GM19239 (cell line): ENCODE results near the gene SLC27A5.
"Not testable (repeated sequence)": the region's sequence is repeated elsewhere in the genome, so short reads cannot be mapped to it uniquely, and the experiment has no call there.

Source experiments
- DNase-seq: peaks from one replicate; pipeline ENCODE4 v3.0.0; 2011; ENCODE audit warnings: low spot score; ENCODE audit not compliant: insufficient read length
- FAIRE-seq: peaks from 2 replicates; lab custom pipeline; 2011; peaks lifted over from hg19 to GRCh38; lab: Jason Lieb, UNC

Gene SLC27A5

DNA sequence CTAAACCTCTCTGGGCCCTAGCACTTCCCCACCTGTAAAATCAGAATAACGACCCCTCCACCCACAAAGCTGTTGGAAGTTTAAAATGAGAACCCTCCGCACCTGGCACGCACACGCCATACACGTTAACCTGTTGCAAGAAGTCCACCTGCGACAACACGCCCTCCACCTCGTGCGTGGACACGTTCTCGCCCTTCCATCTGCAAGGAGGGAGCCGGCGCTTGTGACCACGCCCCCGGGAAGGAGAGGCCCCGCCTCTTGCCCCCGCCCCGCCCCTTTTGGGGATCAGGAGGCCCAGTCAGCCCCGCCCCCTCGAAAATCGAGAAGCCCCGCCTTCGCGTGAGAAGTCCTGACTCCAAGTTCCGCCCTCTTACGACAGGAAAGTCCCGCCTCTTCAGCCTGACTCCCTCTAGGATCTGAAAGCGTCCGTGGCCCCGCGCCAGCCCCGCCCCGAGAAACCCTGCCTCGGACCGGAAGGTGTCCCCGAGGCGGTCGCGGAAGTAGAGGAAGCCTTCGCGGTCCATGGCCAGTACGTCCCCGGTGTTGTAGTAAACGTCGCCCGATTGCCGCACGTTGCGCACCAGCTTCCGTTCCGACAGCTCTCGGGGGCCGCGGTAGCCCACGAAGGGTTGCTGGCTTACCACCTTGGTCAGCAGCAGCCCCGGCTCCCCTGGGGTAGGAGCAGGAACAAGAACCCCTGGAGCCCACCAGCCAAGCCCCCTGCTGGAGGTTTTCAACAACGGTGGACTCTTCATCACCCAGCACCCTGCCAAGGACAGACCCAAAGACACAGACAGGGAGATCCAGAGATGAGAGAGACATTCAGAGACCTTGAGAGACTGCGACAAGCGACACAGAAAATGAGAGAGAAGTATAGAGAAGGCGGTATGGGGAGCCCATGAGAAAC lies 12.5 kb downstream of the SLC27A5 start:
- DNase-seq (peak; percentile 94), FAIRE-seq (peak; percentile 95)

DNA sequence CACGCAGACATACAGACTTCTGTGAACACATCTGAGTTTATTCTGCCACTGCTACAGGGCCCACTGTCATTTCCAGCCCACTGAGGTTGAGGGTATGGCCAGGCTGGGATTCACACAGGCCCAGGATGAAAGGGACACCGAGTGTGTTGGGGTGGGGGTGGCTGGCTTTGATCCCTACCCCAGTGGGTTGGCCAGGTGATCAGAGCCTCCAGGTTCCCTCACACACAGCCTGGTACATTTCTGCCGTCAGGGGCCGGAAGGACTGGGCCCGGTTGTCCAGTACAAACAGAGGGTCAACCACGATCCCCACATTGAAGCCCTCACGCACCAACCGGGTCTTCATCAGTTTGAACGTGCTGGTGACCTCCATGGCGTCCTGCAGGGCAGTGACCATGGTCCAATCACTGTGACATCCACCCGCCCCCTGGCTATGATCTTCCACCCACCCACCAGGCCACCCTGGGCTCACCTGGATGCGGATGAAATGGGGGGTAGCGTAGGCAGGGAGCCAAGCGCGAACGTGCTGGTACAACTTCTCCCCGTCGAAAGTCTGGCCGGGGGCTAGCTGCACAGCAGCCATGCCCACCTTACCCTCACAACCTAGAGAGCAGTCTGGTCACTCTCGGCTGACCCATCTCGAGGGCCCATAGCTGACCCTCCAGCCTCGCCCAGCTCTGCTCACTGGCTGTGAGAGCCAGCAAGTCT lies 13.3 kb downstream of the SLC27A5 start:
- FAIRE-seq (no peak), DNase-seq (no peak)

DNA sequence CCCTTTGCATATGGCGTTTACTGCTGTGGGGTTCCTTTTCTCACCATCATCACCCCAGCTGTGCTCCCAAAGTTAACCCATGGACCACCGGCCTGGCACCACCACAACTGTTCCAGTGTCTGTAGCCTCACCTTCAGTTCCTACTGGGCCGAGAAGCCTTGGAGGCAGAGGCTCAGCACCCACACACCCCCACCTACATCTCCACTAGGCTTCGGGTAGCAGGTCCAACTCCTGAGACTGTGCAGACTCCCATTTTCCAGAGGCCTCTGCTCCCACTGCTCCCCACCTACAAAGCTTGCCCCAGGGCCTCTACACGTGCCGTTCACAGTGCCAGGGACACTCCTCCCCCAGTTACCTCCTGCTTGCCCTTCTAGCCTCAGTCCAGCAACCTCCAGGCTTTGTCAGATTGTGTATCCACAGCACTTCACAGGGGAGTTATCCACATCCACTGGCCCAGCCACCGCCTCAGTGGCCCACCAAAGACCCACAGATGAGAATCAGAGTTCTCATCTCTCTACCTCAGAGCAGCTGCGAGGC lies 14.1 kb downstream of the SLC27A5 start:
- FAIRE-seq (no peak), DNase-seq (no peak)

DNA sequence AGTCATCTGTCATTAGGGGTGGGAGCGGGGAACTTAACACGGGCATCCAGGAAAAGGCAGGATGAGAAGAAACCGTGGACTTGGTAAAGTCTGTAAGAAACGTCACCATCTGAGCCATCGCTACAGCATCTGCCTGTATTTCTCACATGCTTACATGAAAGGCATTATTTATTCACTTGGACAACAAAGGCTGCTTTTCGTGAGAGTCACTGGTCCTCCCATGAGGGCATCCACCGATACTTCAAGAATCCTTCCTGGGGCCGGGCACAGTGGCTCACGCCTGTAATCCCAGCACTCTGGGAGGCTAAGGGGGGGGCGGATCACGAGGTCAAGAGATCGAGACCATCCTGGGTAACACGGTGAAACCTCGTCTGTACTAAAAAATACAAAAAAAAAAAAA lies 19.5 kb downstream of the SLC27A5 start:
- no peak for DNase-seq
- no peak for FAIRE-seq

DNA sequence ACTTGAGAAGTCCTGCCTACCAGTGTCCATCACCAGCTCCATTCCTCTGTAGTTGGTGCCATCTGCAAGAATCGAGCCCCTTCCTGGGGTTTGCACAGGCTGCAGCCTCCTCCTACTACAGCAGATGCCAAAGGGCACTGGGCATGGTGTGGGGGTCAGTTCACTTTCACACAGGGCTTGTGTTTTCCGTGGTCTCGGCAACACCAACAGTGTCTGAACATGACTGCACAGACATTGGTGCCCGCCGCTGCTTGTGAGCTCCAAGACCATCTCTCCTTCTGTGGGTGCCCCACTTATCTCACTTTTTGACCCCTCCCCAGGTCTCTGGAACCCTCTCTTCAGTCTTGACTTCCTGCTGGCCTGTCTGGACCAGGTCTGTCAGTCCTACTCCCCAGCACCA lies 20.4 kb downstream of the SLC27A5 start:
- FAIRE-seq (no peak), DNase-seq (no peak)

DNA sequence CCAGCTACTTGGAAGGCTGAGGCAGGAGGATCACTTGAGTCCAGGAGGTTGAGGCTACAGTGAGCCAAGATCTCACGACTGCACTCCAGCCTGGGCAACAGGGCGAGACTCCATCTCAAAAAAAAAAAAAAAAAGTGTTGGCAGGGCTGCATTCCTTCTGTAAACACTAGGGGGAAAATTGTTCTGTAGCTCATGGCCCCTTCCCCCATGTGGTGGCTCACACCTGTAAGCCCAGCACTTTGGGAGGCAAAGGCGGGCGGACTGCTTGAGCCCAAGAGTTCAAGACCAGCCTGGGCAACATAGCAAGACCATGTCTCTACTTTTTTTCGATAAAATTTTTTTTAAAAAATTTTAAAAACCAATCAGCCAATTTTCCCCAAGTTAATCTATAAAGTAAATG lies 27.4 kb downstream of the SLC27A5 start:
- FAIRE-seq, DNase-seq: not testable (repeated sequence)

DNA sequence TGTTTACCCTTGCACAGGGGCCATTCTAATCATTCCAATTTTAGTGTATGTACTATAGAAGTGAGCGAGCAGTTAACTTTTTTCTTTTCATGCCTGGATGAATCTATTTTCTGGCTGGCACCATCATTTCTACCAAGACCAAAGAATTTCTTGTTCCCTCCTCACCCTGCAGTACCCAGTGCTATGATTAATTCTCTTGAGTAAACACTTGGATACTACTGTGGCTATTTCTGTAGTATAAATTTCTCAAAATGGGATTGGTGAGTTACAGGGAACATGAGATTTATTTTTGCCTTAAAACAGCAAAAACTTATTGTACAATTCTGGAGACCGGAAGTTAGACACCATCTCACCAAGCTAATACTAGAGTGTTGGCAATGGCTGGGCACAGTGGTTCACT lies 28.0 kb downstream of the SLC27A5 start:
- DNase-seq (no peak), FAIRE-seq (no peak)

DNA sequence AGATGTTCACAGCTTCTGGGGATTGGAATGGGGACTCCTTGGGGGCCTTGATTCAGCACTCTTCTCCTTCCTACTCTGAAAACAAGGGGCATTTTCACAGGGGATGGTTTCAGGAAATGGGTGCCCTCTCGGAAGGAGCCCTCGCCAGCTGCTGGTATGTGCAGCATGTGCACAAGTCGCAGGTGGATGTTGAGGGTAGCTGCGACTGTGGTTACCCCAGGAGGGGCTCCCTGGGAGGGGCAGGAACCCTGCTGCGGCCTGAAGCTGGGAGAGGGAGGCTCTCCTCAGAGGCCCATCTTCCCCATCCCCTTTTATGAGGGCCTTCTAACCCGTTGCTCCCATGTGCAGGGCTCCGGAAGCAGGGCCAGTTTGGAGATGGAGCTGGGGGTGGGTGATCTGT lies 29.4 kb downstream of the SLC27A5 start:
- FAIRE-seq: no peak
- DNase-seq: no peak

DNA sequence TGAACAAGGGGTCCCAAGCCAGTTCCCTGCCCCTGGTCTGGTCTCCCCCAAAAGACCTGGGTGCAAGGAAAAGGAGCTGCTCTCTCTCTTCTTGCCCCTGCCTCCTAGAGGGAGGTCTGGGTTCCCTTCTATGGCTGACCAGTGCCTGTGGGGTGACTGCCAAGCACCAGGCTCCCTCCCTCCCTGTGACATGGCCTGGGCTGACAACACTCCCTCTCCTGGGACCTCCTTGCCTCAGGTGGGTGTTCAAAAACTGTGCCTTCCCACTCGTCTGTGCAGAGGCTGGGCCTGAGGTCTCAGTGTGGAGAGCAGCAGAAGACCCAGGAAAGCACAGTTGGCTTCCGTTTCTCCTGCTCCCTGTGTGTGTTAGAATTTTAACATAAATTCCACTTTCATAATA lies 31.0 kb downstream of the SLC27A5 start:
- no peak for FAIRE-seq
- DNase-seq: no peak

DNA sequence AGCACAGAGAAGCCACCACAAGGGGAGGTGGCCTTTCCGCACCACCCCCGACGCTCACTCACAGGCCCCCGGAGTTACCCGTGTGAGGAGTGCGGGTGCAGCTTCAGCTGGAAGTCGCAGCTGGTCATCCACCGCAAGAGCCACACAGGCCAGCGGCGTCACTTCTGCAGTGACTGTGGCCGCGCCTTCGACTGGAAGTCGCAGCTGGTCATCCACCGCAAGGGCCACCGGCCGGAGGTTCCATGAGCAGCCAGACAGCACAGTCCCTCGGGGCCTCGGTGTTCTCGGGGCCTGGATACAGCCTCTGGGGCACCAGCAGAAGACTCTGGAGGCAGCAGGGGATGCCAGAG lies 31.3 kb downstream of the SLC27A5 start:
- FAIRE-seq (no peak), DNase-seq (no peak)

DNA sequence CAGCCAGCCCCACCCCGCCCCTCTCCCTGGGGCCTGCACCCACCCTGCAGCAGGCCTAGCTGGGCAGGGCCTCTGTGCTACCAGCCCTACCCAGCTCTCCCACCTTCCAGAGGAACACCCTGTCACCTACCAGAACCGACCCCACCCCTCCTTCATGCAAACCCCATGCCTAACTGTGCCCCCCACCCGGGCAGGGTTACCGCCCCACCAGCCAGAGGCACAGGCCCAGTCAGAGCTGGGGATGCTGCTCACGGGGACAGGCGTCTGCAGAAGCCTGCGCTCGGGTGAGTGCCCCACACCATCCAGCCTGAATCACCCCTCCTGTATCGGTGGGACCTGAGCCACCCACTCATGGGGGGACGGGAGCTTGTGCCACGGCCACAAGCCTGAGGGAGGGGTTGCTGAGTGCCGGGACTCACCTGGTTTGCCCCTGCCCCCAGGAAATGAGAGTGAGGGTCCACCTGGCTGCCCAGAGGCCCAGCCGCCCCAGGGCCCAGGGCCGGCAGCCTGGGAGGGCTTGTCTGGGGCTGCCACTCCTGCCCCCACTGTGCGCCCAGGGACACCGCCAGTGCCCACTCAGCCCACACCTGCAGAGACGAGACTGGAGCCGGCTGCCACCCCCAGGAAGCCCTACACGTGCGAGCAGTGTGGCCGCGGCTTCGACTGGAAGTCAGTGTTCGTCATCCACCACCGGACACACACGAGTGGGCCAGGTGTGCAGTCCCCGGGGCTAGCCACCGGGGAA lies 31.9 kb downstream of the SLC27A5 start:
- DNase-seq: no peak
- no peak for FAIRE-seq

DNA sequence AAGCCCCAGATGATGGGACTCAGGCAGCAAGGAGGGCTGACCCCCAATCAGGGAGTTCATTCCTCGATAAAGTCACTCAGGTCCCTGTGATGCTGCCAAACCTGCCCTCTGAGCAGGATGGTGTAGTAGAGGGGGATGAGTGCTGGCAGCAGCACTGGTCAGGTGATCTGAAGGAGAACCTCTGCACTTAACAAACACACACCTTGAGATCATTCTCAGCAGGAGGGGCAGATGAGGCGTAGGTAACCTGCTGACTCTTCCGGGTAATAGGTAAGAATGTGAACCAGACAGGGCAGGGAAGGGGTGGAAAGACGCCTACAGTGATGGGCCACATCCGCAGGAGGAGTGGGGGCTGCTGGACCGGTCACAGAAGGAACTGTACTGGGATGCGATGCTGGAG lies 32.5 kb downstream of the SLC27A5 start:
- FAIRE-seq: no peak
- no peak for DNase-seq

DNA sequence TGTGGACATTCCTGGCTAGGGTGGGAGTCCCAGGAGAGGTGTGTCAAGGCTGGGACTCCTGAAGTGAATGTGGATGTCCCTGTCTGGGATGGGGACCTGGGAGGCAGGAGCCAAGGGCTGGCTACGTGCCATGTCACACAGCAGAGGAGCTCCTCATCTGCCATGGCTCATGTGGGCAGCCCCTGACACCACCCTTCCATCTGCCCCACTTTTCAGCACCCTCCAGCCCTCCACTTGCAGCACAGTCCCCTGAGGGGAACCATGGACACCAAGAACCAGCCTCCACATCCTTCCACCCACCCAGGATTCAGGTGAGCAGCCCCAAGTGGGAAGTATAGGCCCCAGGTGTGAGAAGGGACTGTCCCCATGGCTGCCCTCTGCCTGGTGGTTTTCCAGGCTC lies 33.9 kb downstream of the SLC27A5 start:
- FAIRE-seq (no peak), DNase-seq (no peak)

DNA sequence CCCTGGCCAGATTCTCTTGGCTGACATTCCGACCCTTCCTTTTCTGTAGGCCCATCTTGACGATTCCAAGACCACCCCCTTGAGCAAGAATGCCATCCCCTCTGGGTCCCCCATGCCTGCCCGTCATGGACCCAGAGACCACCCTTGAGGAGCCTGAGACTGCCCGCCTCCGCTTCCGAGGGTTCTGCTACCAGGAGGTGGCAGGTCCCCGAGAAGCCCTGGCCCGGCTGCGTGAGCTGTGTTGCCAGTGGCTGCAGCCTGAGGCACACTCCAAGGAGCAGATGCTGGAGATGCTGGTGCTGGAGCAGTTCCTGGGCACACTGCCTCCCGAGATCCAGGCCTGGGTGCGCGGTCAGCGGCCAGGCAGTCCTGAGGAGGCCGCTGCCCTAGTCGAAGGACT lies 34.7 kb downstream of the SLC27A5 start:
- DNase-seq: no peak
- no peak for FAIRE-seq

DNA sequence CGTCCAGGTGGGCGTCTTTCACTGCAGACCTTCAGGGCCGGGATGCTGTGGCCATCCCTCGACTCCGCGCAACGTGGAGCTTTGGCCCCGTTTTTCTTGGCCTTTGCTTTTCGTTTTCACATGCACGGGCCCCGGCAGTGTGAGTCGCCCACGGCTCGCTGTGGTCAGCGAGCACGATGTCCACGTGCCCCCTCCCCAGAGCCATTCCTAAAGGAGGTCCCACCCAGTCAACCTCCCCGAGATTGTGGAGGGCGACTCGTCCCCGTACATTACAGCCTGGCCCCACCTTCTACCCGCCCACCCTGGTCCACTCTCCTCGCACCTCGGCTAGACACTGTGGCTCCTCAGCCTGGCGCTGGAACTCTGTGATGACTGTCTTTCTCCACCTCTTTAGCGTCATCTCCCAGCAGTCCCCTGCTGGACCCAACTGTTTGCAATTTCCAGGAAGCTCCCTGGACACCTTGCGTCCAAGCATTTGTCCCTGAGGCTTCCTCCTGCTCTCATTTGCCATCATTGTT lies 35.2 kb downstream of the SLC27A5 start:
- DNase-seq: peak; percentile 29
- FAIRE-seq: peak; percentile 59

DNA sequence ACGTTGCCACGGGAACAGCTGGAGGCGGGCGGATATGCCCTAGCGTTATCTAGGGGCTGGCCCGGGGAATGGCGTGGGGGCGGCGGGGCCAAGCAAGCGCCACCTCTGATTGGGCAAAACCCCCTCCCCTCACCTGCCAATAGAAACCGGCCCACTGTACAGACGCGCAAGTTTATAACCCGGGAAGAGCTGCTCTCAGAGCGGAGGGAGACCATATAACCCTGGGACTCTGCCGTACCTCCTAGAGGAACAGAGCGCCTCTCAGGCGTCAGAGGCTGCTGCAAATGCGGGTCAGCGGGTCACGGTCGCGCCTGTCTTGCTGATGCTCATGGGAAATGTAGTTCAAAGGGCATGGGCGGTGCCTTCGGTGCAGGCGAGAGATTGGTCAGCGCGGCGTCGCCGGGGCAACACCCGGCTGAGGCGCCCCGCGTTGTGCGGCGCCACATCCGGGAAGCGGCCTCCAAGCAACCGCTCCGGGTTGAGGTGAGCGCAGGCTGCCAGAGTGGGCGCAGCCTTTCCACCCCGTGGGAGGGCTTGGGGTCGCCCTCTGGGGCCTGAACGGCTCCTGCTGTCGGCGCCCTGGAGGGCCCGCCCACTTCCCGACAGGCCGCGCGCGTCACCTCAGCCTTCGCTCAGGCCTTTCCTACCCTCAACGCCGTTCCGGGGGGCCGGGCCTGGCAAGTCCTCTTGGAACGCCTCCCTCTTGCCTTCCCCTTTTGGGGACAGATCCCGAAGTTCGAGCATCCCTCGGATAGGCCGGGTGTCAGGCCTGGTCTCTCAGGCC lies 35.9 kb downstream of the SLC27A5 start, which contains the start of gene ZNF446:
ZNF446 (plus strand) TSS at position 639 of the 784 bp plus-strand sequence. CDS start 867 bp downstream, outside the sequence.
- FAIRE-seq: peak; percentile 98
- peak; percentile 97 for DNase-seq

DNA sequence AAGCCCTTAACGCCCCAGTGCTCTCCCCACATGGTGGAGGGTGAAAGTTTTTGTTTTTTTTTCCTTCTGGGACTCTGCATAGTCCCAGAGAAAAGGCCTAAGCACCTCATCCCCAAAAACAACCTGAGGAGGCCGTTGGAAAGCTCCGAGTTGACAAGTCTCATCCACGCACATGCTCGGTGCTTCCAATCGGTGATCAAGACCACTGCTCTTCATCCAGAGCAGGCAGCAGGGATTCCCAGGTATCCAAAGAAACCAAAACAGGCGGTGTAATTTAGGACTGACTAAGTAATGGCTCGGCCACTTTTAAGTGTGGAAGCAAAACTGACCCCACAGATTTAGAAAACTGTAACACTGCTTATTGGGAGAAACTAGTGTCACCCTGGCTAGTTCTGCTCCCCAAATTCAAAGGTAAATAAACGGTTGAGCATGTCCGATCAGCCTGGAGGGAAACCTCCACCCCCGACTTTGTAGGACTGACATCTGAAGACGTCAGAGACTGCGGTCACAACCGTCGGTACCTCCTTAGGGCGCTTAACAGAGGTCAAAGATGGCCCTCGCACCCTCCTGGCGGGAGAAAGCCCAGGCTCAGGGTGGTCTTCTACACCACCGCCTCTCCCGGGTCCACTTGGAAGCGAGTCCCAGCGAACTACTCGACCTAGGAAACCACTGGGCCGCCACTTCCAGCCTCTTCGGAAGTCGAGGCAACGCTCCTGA lies 36.6 kb downstream of the SLC27A5 start:
- no peak for DNase-seq
- FAIRE-seq: no peak

DNA sequence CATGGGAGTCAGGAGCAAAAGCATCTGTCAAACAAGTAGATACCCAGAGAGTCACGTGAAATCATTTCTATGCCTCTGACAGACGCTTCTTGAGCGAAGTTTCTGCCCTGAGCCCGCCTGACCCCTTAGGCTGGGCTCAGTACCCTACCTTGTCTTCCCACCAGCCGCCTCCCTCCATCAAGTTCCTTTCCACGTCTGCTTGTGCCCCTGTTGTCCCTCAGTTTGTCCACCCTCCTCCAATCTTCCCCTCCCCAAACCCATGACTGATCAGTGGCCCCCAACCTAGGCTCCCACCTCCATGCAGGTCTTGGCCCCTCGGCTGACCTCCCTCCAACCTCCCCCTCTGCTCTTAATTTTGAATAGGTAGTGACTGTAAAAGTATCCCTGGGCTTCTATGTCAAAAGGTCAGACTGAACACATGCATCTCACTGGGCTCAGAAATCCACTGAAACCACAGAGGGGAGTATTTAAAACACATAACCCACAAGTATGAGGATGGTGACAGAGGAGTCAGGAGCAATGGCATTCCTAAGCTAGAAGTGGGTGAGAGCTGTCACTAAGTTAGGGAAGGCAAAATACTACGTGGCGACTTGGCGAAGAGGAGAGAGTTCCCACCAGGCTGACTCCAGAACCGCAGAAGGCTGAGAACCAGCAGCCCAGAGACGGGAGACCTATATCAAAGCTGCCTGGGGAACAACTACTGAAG lies 37.3 kb downstream of the SLC27A5 start:
- no peak for FAIRE-seq
- no peak for DNase-seq
